NCI-H2029 (cell line): ENCODE measurements around the gene EDA.
"Not testable (repeated sequence)": the region's sequence is repeated elsewhere in the genome, so short reads cannot be mapped to it uniquely, and the experiment has no call there.

Experiments used
- DNase-seq: peaks from one replicate; lab custom pipeline; 2025; lab: John Stamatoyannopoulos, UW

EDA gene

GRCh38 chrX:69746051-69746450 is 130.1 kb downstream of the EDA start:
- DNase-seq: no peak

DNA sequence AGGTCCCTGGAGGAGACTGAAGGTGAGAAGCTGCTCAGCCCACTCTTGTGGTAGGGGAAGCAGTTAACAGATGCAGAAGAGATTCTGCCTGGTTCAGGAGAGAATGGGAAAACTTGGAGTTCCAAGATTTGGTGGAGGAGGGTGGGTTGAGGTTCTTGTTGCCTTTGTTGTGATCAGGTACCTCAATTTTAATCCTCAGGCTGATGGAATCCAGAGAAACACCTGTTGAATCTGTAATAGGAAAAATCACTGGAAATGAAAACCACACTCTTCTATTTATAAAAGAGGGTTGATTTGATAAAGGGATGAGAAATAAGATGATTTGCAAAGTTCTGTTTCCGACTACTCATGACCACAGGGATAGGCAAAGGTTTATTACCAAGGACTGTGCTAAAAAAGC is 132.1 kb downstream of the EDA start:
- no peak for DNase-seq

DNA sequence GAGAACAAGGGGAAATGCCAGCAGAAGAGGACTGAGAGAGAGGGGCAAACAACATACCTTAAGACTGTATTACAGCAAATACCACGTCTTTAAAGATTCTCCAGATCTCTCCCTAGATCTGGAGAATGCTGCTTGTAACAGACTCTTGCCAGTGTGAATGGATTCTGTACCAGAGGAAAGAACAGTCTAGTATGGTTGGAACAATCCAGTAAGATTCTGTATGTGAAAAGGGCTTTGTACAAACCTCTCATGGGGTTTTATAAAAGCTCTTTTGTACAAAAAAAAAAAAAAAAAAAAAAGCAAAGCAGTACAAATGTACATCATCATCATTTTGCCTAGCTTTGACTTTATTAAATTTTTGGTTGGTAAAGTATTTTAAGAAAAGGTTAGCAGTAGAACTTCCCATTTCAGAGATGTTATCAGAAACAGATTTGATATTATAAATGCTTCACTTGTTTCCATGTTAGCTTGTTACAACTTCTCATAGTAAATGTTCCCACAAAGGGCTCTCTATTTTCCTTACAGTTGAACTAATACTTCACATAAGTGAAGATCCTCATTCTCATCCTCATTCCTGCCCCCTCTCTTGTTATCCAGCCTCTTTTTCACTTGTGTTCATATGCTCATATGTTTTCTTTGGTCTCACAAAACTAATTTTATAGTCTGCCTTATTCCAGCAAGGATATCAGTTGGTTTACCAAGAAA is 144.2 kb downstream of the EDA start:
- no peak for DNase-seq

DNA sequence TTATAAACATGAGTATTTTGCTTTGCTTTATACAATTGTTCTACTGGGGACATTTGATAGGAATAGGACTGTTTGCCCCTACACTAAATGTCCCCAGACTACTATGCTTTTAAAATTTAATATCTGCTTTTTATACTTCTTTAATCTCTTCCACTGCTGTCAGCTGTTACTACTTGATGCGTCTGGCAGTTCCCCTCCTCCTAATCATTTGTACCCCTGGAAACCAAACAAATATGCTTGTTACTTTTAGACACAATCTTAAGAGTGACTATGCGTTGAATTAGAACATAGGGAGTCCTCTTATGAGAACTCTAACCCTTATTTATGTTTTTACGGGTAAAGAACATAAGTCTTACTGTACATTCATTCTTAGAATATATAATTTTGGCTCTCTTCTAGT is 145.7 kb downstream of the EDA start:
- DNase-seq: no peak

- DNase-seq: no peak
Observed at GRCh38 chrX:69762340-69762739, 146.4 kb downstream of the EDA start.

- DNase-seq: no peak
Observed at GRCh38 chrX:69793260-69793935, 177.5 kb downstream of the EDA start.

- no peak for DNase-seq
Observed at GRCh38 chrX:69795702-69796101, 179.8 kb downstream of the EDA start.

DNA sequence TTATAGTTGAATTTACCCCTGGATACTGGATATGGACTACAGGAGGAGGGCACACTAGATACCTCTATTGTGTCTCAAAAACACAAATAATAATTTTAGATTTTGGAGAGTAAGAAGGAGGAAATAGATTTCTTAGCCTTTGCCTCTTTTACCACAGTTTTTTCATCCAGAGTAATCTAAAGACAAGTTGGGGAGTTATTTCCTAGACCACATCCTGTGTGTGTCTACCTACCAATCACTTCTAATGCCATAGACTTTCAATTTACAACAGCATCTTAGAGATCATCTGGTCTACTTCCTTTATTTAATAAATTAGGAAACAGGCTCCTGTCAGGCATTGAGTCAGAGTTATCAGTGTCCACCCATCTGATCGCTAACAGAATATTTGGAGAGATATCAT is 191.5 kb downstream of the EDA start:
- no peak for DNase-seq

GRCh38 chrX:69808375-69808774 is 192.5 kb downstream of the EDA start:
- DNase-seq: no peak

DNA sequence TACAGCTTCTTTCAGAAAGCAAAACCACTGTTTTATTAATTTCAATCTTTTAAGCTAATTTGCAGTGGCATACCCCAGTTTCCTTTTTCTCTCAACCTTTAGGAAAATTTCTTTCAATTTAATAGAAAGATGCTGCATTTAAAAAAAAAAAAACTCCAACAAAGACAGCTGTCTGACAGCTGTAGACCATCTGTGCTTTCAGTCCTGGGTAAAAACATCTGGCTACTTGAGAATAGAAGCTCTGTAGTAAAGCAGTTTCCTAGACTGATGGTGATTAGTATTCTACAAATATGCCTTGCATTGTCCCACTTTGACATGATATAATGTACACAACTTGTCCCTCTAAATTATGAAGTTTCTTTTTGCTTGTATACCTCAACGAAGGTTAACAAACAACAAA is 197.8 kb downstream of the EDA start:
- DNase-seq: no peak

DNA sequence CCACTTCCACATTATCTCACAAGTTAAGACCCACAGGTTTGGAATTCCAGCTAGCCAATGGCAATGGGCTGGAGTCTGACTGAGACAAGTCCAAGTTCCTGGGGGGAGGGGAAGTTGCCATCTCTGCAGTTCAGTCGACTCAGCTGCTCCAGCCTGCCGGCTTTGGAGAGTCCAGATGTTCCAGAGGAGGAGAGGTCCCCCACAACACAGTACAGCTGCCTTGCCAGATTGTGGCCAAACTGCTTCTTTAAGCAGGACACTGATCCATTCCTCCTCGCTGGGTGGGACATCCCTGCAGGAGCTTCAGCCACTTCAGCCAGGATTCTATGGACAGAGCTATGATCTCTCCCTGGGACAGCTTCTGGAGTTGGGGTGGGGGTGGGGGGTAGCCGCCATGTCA is 199.2 kb downstream of the EDA start:
- no peak for DNase-seq

DNA sequence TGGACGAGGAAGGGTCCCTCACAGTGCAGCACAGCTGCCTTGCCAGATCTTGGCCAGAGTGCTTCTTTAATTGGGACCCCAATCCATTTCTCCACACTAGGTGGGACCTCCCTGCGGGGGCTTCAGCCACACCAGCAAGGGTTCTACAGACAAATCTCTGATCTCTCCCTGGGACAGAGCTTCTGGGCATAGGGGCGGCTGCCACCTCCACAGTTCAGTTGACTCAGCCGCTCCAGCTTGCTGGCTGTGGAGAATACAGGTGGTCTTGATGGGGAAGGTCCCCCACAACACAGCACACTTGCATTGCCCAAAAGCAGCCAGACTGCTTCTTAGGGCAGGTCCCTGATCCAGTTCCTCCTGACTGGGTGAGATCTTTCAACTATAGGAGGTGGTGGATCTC is 199.6 kb downstream of the EDA start:
- DNase-seq: no peak

GRCh38 chrX:69844636-69845035 is 228.7 kb downstream of the EDA start:
- no peak for DNase-seq

GRCh38 chrX:69859999-69860398 is 244.1 kb downstream of the EDA start:
- DNase-seq: not testable (repeated sequence)

- DNase-seq: no peak
Observed at GRCh38 chrX:69876221-69876620, 260.3 kb downstream of the EDA start.

DNA sequence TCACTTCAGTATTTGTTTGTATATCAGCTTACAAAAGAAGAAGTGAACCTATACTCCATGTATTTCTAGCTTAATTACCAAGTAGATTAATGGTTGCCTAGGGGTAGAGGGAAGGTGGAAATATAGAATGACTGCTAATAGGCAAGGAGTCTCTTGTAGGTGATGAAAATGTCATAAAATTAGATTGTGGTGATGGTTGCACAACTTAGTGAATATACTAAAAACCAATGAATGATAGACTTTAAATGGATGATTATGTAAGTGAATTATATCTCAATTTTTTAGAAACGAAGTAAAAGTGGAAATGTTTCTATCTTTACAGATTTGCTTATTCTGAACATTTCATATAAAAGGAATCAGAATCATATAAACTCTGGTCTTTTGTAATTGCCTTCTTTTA is 268.3 kb downstream of the EDA start:
- DNase-seq: no peak

- no peak for DNase-seq
Observed at GRCh38 chrX:69896046-69896445, 280.1 kb downstream of the EDA start.

DNA sequence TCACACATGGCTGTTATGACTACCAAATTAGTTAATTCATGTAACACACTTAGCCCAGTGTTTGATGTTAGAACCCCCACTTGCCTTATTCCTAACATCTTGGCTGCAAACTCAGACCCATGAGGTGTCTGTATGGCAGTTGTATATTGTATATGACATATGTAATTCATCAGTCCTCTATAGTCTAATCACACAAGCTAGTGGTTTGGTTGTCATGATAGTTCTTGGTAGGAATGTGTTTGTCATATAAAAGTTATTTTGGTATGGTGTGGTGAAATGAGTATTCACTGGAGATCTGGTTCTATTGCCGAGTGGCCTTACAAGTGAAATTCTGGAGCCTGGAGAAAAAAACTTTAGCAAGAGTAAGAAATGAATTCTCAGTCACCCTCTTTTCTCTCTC is 284.6 kb downstream of the EDA start:
- DNase-seq: no peak

DNA sequence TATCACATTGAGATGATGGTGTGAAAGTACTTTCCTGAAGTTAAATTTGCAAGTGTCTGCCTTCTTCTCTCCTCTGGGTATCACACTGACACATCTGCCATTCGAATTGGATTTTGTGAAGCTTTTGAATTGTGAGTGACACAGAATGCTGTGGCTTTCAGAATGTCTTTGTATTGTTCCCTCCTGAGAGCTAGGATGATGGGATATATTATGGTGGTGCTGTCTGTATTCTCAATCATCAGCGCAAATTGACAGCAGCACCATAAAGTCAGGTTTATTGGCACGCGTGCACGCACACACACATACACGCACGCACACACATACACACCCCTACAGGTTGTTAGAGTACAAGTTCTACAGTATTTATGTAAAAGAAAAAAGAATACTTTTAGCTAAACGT is 290.5 kb downstream of the EDA start:
- no peak for DNase-seq

- DNase-seq: no peak
Observed at GRCh38 chrX:69914781-69915180, 298.9 kb downstream of the EDA start.

GRCh38 chrX:69919749-69920148 is 303.8 kb downstream of the EDA start:
- DNase-seq: no peak

DNA sequence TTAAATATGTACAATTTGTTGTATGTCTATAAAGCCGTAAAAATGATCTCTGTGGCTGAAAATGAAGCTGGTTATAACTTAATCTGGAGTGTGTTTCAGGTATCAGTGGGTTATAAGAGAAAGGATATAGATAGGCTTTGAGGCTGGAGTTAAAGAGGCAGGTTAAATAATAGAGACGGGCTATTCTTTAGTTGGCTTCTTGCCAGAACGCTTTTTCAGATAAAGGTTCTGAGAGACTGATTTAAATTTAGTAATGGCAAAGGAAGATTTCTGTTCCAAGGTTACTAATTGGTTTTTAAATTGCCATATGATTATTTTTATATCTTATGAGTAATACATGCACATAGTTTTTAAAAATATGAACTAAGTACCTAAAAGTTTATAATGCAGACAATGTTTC is 316.4 kb downstream of the EDA start:
- DNase-seq: no peak

- DNase-seq: no peak
Observed at GRCh38 chrX:69948276-69948797, 332.4 kb downstream of the EDA start.

GRCh38 chrX:69951753-69952152 is 335.8 kb downstream of the EDA start:
- DNase-seq: no peak
